ENCODE measurements around the gene ATP6V0C. TPM values are rescaled to one million over a fixed set of nuclear protein-coding genes. Genes with fewer than 3 reads are reported as not detected.
A peak's percentile ranks its signal among the peaks of the same experiment; 100 is the strongest.

ATP6V0C gene
- total RNA-seq, 1 donor from 2014 or later: 157 TPM

GRCh38 chr16:2529061-2529931 is 15.5 kb downstream of the ATP6V0C start:
- H3K27ac Mint-ChIP-seq (ENCODE audit: unreplicated experiment): no peak overlapping the region
- no peak for DNase-seq (ENCODE audit: low spot score)
- H3K36me3 Mint-ChIP-seq (ENCODE audit: low read depth, unreplicated experiment): peaks cover 8% of the 10 kb centered on the region
- peaks cover 14% of the 10 kb centered on the region for H3K27me3 Mint-ChIP-seq (ENCODE audit: unreplicated experiment)
- TF ChIP-seq CTCF (IDR thresholded peaks at IDR 0.05; ENCODE audit: unreplicated experiment): no peak
- peaks cover 3% of the 10 kb centered on the region for H3K4me1 Mint-ChIP-seq (ENCODE audit: unreplicated experiment)
- no peaks in the 10 kb centered on the region for H3K9me3 Mint-ChIP-seq (ENCODE audit: unreplicated experiment)
- H3K4me3 Mint-ChIP-seq (ENCODE audit: unreplicated experiment): no peak overlapping the region

GRCh38 chr16:2529961-2530628 is 16.3 kb downstream of the ATP6V0C start:
- Mint-ChIP-seq H3K4me1 (ENCODE audit: unreplicated experiment) (peaks cover 3% of the 10 kb centered on the region), H3K4me3 (ENCODE audit: unreplicated experiment) (peak overlapping the region; percentile 79), H3K36me3 (ENCODE audit: low read depth, unreplicated experiment) (no peaks in the 10 kb centered on the region), H3K27me3 (ENCODE audit: unreplicated experiment) (peaks cover 14% of the 10 kb centered on the region), H3K9me3 (ENCODE audit: unreplicated experiment) (no peaks in the 10 kb centered on the region), H3K27ac (ENCODE audit: unreplicated experiment) (peak overlapping the region; percentile 24)
- TF ChIP-seq CTCF (IDR thresholded peaks at IDR 0.05; ENCODE audit: unreplicated experiment): no peak
- no peak for DNase-seq (ENCODE audit: low spot score)

GRCh38 chr16:2530629-2531318 is 17.0 kb downstream of the ATP6V0C start:
- Mint-ChIP-seq H3K9me3 (ENCODE audit: unreplicated experiment) (no peaks in the 10 kb centered on the region), H3K27ac (ENCODE audit: unreplicated experiment) (peak overlapping the region; percentile 24), H3K4me3 (ENCODE audit: unreplicated experiment) (peak overlapping the region; percentile 95), H3K36me3 (ENCODE audit: low read depth, unreplicated experiment) (no peaks in the 10 kb centered on the region), H3K4me1 (ENCODE audit: unreplicated experiment) (peaks cover 3% of the 10 kb centered on the region), H3K27me3 (ENCODE audit: unreplicated experiment) (peaks cover 14% of the 10 kb centered on the region)
- no peak for DNase-seq (ENCODE audit: low spot score)
- no peak for TF ChIP-seq CTCF (IDR thresholded peaks at IDR 0.05; ENCODE audit: unreplicated experiment)

- TF ChIP-seq CTCF (IDR thresholded peaks at IDR 0.05; ENCODE audit: unreplicated experiment): no peak
- peak within 1 kb of the TSS; percentile 24 for H3K27ac Mint-ChIP-seq (ENCODE audit: unreplicated experiment)
- DNase-seq (ENCODE audit: low spot score): no peak
- no peaks in the 10 kb centered on the region for H3K9me3 Mint-ChIP-seq (ENCODE audit: unreplicated experiment)
- H3K27me3 Mint-ChIP-seq (ENCODE audit: unreplicated experiment): peaks cover 17% of the 10 kb centered on the region
- peaks cover 3% of the 10 kb centered on the region for H3K4me1 Mint-ChIP-seq (ENCODE audit: unreplicated experiment)
- H3K4me3 Mint-ChIP-seq (ENCODE audit: unreplicated experiment): peak within 1 kb of the TSS; percentile 95
- no peaks in the 10 kb centered on the region for H3K36me3 Mint-ChIP-seq (ENCODE audit: low read depth, unreplicated experiment)
These were observed 17.6 kb downstream of the ATP6V0C start, which contains the start of gene CEMP1 for GRCh38 chr16:2531371-2531695. TSS of gene CEMP1 (minus strand) at chr16:2531408. CDS start at chr16:2531073, 335 bp downstream.

All from endothelial cell (in vitro differentiated cells).